Heart left ventricle (tissue), 16 donors: ENCODE measurements around the gene ADGRA1. TPM values are rescaled to one million over a fixed set of nuclear protein-coding genes. Genes with fewer than 3 reads are reported as not detected.

ENCODE experiments used
- ATAC-seq, 4 donors: fragments of 200-7000 bp; cut with Tn5 transposase; one replicate each; pipeline ENCODE4 v1.9.1; 2020 to 2022; ENCODE audit warnings: moderate library complexity in 4 of 4, mild to moderate bottlenecking in 3 of 4, moderate number of reproducible peaks in 1 of 4
- DNase-seq, 5 donors: peaks; one replicate each; pipeline ENCODE4 v3.0.0-alpha.2; 2020
- H3K27ac ChIP-seq, 12 donors: fragments of 200-600 bp; sonication (generic) in 4 of 12; one replicate each; pipeline versions ENCODE4 v1.5.0 to v1.8.0; 2016 to 2022; ENCODE audit warnings: mild to moderate bottlenecking in 2 of 12
- H3K27me3 ChIP-seq, 9 donors: fragments of 200-600 bp; sonication (generic) in 2 of 9; one replicate each; pipeline versions ENCODE4 v1.5.1 to v1.8.0; 2016 to 2022; ENCODE audit warnings: mild to moderate bottlenecking in 3 of 9
- H3K36me3 ChIP-seq, 9 donors: fragments of 200-600 bp; sonication (generic) in 2 of 9; one replicate each; pipeline versions ENCODE4 v1.5.0 to v1.8.0; 2018 to 2022; ENCODE audit warnings: mild to moderate bottlenecking in 2 of 9
- H3K4me1 ChIP-seq, 12 donors: fragments of 200-600 bp; sonication (generic) in 4 of 12; one replicate each; pipeline versions ENCODE4 v1.5.0 to v1.8.0; 2016 to 2022; ENCODE audit warnings: mild to moderate bottlenecking in 3 of 12
- H3K4me3 ChIP-seq, 12 donors: fragments of 200-600 bp; sonication (generic) in 4 of 12; one replicate each; pipeline versions ENCODE4 v1.5.0 to v1.8.0; 2017 to 2022; ENCODE audit warnings: mild to moderate bottlenecking in 9 of 12, moderate library complexity in 4 of 12
- H3K9me3 ChIP-seq, 12 donors: fragments of 200-600 bp; sonication (generic) in 4 of 12; one replicate each; pipeline versions ENCODE4 v1.5.0 to v1.8.0; 2016 to 2022; ENCODE audit warnings: mild to moderate bottlenecking in 1 of 12
- POLR2A ChIP-seq, 2 donors: fragments of 450-650 bp; IDR thresholded peaks; one replicate each; pipeline ENCODE4 v1.6.1; 2017; ENCODE audit warnings: antibody characterized with exemption in 2 of 2, mild to moderate bottlenecking in 2 of 2, moderate library complexity in 2 of 2
- WGBS, 4 donors: extraction: QIAGEN DNeasy Blood & Tissue Kit in 2 of 4; methylation state at CpG; one replicate each; pipeline versions ENCODE4 v1.1.5 to v1.1.7; 2013 to 2018; 5-methylcytosine and 5-hydroxymethylcytosine counted together
- intact Hi-C, 10 donors: fragments of 100-400 bp; cut with DNase I; formaldehyde crosslinking; loops; one replicate each; pipeline versions ENCODE4 v1.11.1 to v1.14.2; 2022
- polyA plus RNA-seq, 2 donors: library from polyadenylated mRNA; stranded (reverse); fragments of 200-250 nt; gene quantifications; one replicate each; pipeline ENCODE4 v1.2.3, GENCODE V29; 2013
- total RNA-seq, 9 donors: library from RNA; depleted of rRNA in 2 of 9; stranded (reverse); fragments of >200 nt in 2 of 9; fragmentation: NEBNext Ultra II Directional in 3 of 9; extraction: Animal tissue kit (Norgen Biotek cat#: 25700) in 3 of 9; gene quantifications; one replicate each; pipeline versions ENCODE4 v1.1.0 to v1.2.4, GENCODE V29; 2016 to 2023
- TF ChIP-seq, protein P1 (sequence below), 12 donors: fragments of 200-600 bp; sonication (generic) in 4 of 12; IDR thresholded peaks; one replicate each; pipeline versions ENCODE4 v1.5.0 to v1.8.0; 2018 to 2022; ENCODE audit warnings: antibody characterized with exemption in 12 of 12, mild to moderate bottlenecking in 5 of 12
- donor health status: ischemic (EF 13 %, LVEDD 7.1; RV severe dilation, severe dysfunction).
- donor health status: healthy with polysubstance abuse.
- donor health status: DM: no; HTN: yes; CAD: no.
- donor health status: DM: no; HTN: no; CAD: no.
- donor health status: ischemic (EF 25% LVEDD 6.9; RV normal size, moderate dysfunction).
- donor health status: ischemic (EF 25% LVEDD 5.7; RV mildly dilated, moderate dysfunction).
- donor health status: healthy.
- donor health status: DM: yes; HTN: yes; CAD: no.
- donor health status: ischemic (EF 35%, LVEDD 5.7; RV mildly dilated, moderate dysfunction).
- donor health status: nonischemic (EF 11% LVEDD 7.7; RV severe dilation, severe dysfunction).
- donor health status: DM: yes; HTN: yes; CAD: no.
- donor health status: PGD.
- donor health status: ischemic (EF 29% LVEDD 5.4; RV normal size, mild dysfunction).
- donor health status: nonischemic (EF 23%, LVEDD 6.1; RV moderate dilation, normal function).

Gene ADGRA1
- total and polyA plus RNA-seq, 11 donors: 0.03 to 0.19 (median 0.13) TPM; not detected in 8

DNA sequence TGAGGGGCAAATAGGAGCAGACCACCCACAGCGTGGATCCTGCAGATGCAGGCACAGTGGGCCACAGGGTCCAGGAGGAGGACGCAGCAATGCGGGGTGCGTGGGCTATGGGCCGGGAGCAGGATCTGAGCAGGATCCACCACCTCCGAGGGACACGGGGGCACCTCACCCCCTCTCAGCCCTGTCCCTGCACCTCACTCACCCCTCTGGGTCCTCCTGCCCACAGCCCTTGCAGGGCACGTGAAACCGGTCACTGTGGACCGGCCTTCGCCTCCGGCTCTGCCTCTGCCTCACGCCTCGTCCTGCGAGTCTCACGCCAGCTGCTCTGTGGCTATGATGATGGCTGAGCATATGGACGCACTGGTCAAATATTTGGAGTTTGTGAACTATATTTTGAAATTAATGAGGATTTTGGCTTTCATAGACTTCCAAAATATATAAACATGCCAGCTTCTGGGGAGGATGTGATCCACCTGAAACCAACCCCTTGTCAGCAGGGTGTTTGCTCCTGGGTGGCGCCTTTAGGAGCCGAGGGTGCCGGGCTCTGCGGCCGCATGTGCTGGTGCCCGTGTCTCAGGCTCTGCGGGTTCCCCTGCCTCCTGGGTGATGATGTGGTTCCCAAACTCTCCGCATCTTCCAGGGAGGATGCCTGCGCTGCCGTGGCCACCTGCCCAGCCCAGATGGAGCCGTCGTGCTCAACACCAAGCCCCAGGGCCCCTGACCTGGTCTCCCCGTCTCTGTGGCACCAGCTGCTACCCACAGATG is 11.3 kb upstream of the ADGRA1 start:
- Histone ChIP-seq H3K9me3 (no peaks in the 10 kb centered on the region), H3K27ac (no peak overlapping the region), H3K4me1 (no peaks in the 10 kb centered on the region), H3K4me3 (no peak overlapping the region), H3K27me3 (peaks cover 0 to 59% (median 7%) of the 10 kb centered on the region in 9 donors), H3K36me3 (no peaks in the 10 kb centered on the region)
- intact Hi-C loops: no loop called here
- TF ChIP-seq, protein P1, sequence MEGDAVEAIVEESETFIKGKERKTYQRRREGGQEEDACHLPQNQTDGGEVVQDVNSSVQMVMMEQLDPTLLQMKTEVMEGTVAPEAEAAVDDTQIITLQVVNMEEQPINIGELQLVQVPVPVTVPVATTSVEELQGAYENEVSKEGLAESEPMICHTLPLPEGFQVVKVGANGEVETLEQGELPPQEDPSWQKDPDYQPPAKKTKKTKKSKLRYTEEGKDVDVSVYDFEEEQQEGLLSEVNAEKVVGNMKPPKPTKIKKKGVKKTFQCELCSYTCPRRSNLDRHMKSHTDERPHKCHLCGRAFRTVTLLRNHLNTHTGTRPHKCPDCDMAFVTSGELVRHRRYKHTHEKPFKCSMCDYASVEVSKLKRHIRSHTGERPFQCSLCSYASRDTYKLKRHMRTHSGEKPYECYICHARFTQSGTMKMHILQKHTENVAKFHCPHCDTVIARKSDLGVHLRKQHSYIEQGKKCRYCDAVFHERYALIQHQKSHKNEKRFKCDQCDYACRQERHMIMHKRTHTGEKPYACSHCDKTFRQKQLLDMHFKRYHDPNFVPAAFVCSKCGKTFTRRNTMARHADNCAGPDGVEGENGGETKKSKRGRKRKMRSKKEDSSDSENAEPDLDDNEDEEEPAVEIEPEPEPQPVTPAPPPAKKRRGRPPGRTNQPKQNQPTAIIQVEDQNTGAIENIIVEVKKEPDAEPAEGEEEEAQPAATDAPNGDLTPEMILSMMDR (IDR thresholded peaks at IDR 0.05): no peak
- no peak for TF ChIP-seq POLR2A (IDR thresholded peaks at IDR 0.05)
- DNase-seq: no peak
- WGBS, 4 donors: 88 to 91% (median 90%) methylated on average over 19 to 30 of the region's 30 CpGs
- ATAC-seq: no peak

DNA sequence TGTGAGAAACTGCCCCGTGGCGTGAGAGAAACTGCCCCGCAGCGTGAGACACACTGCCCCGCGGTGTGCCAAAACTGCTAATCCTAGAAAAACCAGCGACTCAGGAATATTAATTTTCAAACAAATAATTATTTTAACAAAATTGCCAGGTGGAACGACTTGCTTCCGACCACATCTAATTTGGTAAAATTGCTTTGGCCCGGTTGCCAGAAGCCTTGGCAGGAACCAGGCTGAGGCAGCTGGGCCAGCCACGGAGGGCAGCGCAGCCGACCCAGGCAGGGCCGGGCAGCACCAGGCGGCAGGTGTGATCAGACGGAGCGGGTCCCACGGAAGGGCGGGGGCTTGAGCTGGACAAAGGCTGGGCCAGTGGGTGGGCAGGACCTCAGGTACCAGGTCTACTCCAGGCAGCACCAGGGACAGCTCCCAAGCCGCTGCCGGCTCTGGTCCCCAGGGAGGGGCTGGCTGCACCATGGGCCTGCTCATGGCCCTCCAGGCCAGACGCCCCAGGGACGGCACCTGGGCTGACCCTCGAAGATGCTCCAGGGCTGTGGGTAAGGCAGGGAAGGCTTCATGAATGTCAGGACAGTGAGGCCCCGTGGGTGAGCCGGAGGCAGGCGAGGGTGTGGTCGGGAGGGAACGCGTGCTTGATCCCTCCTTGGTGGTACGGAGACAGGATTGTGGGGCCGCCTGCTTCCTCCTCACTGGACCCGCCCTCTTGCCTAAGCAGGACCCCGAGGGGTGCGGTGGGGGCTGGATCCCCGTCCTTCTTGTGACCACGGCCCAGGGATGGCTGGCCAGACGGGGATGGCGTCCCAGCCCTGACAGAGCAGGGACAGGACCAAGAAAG is 7.7 kb upstream of the ADGRA1 start:
- TF ChIP-seq POLR2A (IDR thresholded peaks at IDR 0.05): no peak
- TF ChIP-seq, protein P1 (IDR thresholded peaks at IDR 0.05): no peak
- no peaks in the 10 kb centered on the region for H3K4me1 ChIP-seq
- no peak overlapping the region for H3K4me3 ChIP-seq
- H3K27me3 ChIP-seq: peaks cover 0 to 68% (median 12%) of the 10 kb centered on the region in 9 donors
- ATAC-seq: peak in 2 of 4 donors; percentile 39 to 53
- H3K9me3 ChIP-seq: no peaks in the 10 kb centered on the region
- DNase-seq: no peak
- intact Hi-C loops: no loop called here
- 60 to 83% (median 62%) methylated on average over 11 to 39 of the region's 39 CpGs for WGBS, 4 donors
- H3K27ac ChIP-seq: no peak overlapping the region
- no peaks in the 10 kb centered on the region for H3K36me3 ChIP-seq

DNA sequence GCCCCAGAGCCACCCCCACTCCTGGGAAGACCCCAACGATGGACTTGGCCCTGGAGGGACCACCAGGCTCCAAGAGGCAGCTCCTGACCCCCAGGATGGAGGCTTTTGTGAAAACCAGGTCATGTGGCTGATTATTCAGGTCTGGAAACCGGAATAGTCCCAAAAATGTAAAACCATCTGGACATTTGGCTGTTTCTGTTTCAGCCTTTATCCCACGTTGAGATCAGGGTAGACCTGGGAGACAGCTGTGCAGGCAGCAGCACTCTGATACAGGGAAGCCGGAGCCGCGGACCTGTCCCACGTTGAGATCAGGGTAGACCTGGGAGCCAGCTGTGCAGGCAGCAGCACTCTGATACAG is 7.1 kb upstream of the ADGRA1 start:
- DNase-seq (no peak), ATAC-seq (no peak)
- no peak for TF ChIP-seq POLR2A (IDR thresholded peaks at IDR 0.05)
- TF ChIP-seq, protein P1 (IDR thresholded peaks at IDR 0.05): no peak
- Histone ChIP-seq H3K27me3 (peaks cover 4 to 69% (median 17%) of the 10 kb centered on the region in 9 donors), H3K27ac (no peak overlapping the region), H3K9me3 (no peaks in the 10 kb centered on the region), H3K4me1 (no peaks in the 10 kb centered on the region), H3K4me3 (no peak overlapping the region), H3K36me3 (no peaks in the 10 kb centered on the region)
- WGBS, 4 donors: 38 to 77% (median 70%) methylated on average over 1 to 7 of the region's 7 CpGs
- intact Hi-C loops: no loop called here

DNA sequence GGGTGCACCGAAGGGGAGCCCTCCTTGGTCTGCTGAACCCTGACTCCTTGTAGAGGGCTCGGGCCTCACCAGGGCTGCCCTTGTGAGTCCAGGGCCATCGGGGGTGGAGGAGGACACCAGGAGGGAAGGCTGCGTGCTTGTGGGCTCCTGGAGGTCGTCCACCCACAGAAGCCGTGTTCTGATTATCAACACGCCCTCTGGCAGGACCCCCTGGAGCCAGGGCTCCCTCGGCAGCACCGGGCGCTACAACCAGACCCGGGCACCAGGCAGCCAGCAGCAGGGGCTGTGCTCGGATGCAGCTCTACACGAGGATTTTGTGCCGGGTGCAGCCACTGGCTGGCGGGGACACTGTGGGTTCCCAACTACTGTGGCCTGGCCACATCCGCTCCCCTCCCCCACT is 6.1 kb upstream of the ADGRA1 start:
- Histone ChIP-seq H3K27ac (no peak overlapping the region), H3K4me3 (no peak overlapping the region), H3K36me3 (no peaks in the 10 kb centered on the region), H3K27me3 (peaks cover 12 to 69% (median 24%) of the 10 kb centered on the region in 9 donors), H3K9me3 (no peaks in the 10 kb centered on the region), H3K4me1 (no peaks in the 10 kb centered on the region)
- WGBS, 4 donors: 83 to 91% (median 87%) methylated on average over 13 to 16 of the region's 16 CpGs
- TF ChIP-seq, protein P1 (IDR thresholded peaks at IDR 0.05): no peak
- no peak for TF ChIP-seq POLR2A (IDR thresholded peaks at IDR 0.05)
- no peak for DNase-seq
- no peak for ATAC-seq
- intact Hi-C loops: no loop called here
